Brain microvascular endothelial cell (primary cell): Measurements from ENCODE around the gene ZNF800.

ENCODE experiments used
- DNase-seq: peaks from one replicate; pipeline ENCODE4 v3.0.0-alpha.2; 2020
- H3K27ac ChIP-seq: fragments of 250-450 bp; sonication (Bioruptor Pico); 2 replicates; pipeline ENCODE4 v1.5.1; 2020; ENCODE audit warnings: mild to moderate bottlenecking, moderate library complexity
- H3K27me3 ChIP-seq: fragments of 250-450 bp; sonication (Bioruptor Pico); replicated peaks from 2 replicates; pipeline ENCODE4 v1.5.1; 2020; ENCODE audit warnings: mild to moderate bottlenecking
- H3K36me3 ChIP-seq: fragments of 250-450 bp; sonication (Bioruptor Pico); replicated peaks from 2 replicates; pipeline ENCODE4 v1.5.1; 2020; ENCODE audit warnings: mild to moderate bottlenecking
- H3K4me3 ChIP-seq: 2 replicates; pipeline ENCODE4 v1.5.1; 2011; ENCODE audit warnings: low read depth, mild to moderate bottlenecking, control low read depth, low read length, moderate library complexity
- CTCF ChIP-seq: IDR thresholded peaks from 2 replicates; pipeline ENCODE4 v1.5.1; 2011; ENCODE audit warnings: low read depth, mild to moderate bottlenecking, moderate library complexity, low read length, control low read depth, inconsistent platforms; ENCODE audit errors: missing control alignments
- in situ Hi-C: cut with HindIII; loops from 2 replicates; pipeline ENCODE4 v1.10.0; 2017; ENCODE audit warnings: low sequenced_read_pairs, low pct_ligation_motif_present

Gene ZNF800

GRCh38 chr7:127338122-127338521 lies 54.4 kb downstream of the ZNF800 start:
- in situ Hi-C loops: no loop called here
- Histone ChIP-seq H3K27ac (no peak overlapping the region), H3K27me3 (no peaks in the 10 kb centered on the region), H3K4me3 (no peak overlapping the region), H3K36me3 (no peaks in the 10 kb centered on the region)
- TF ChIP-seq CTCF: no peak
- DNase-seq: no peak

GRCh38 chr7:127337581-127337980 lies 54.9 kb downstream of the ZNF800 start:
- in situ Hi-C loops: no loop called here
- H3K27ac ChIP-seq: no peak overlapping the region
- no peak overlapping the region for H3K4me3 ChIP-seq
- no peaks in the 10 kb centered on the region for H3K36me3 ChIP-seq
- TF ChIP-seq CTCF: no peak
- no peak for DNase-seq
- no peaks in the 10 kb centered on the region for H3K27me3 ChIP-seq

GRCh38 chr7:127336458-127336857 lies 56.0 kb downstream of the ZNF800 start:
- in situ Hi-C loops: no loop called here
- Histone ChIP-seq H3K27ac (no peak overlapping the region), H3K4me3 (no peak overlapping the region), H3K27me3 (no peaks in the 10 kb centered on the region), H3K36me3 (no peaks in the 10 kb centered on the region)
- no peak for DNase-seq
- TF ChIP-seq CTCF: no peak

GRCh38 chr7:127332880-127333279 lies 59.6 kb downstream of the ZNF800 start:
- Histone ChIP-seq H3K4me3 (no peak overlapping the region), H3K36me3 (no peaks in the 10 kb centered on the region), H3K27me3 (no peaks in the 10 kb centered on the region), H3K27ac (no peak overlapping the region)
- in situ Hi-C loops: no loop called here
- DNase-seq: no peak
- TF ChIP-seq CTCF: no peak

GRCh38 chr7:127330070-127330469 lies 62.4 kb downstream of the ZNF800 start:
- no peaks in the 10 kb centered on the region for H3K27me3 ChIP-seq
- DNase-seq: no peak
- in situ Hi-C loops: no loop called here

More at GRCh38 chr7:127330070-127330469, 62.4 kb downstream of the ZNF800 start:
- no peak overlapping the region for H3K27ac ChIP-seq
- no peak overlapping the region for H3K4me3 ChIP-seq
- H3K36me3 ChIP-seq: no peaks in the 10 kb centered on the region
- no peak for TF ChIP-seq CTCF
